BJ (cell line): ENCODE measurements around the gene IPO8. TPM values are rescaled to one million over a fixed set of nuclear protein-coding genes. Genes with fewer than 3 reads are reported as not detected.

Source experiments
- CTCF ChIA-PET: fragments of 350-600 bp; formaldehyde crosslinking; extraction: SDS; loops from one replicate; lab custom pipeline; 2021; ENCODE audit warnings: antibody characterized with exemption, inconsistent platforms; lab: Yijun Ruan, JAX
- POLR2A ChIA-PET: fragments of 300-600 bp; sonication (Branson Sonifier 250); formaldehyde crosslinking; extraction: SDS; loops from one replicate; lab custom pipeline; 2021; ENCODE audit warnings: antibody characterized with exemption; lab: Charles Lee
- DNase-seq: peaks from one replicate; pipeline ENCODE4 v3.0.0-alpha.2; 2011; ENCODE audit warnings: low read depth
- H3K27me3 ChIP-seq: 2 replicates; pipeline ENCODE4 v1.6.0; 2011; ENCODE audit warnings: low read length; ENCODE audit not compliant: control insufficient read depth, insufficient read depth
- H3K36me3 ChIP-seq: 2 replicates; pipeline ENCODE4 v1.5.1; 2011; ENCODE audit warnings: low read length; ENCODE audit not compliant: control insufficient read depth, insufficient read depth
- H3K4me3 ChIP-seq: 2 replicates; pipeline ENCODE4 v1.5.1; 2011; ENCODE audit warnings: low read depth, mild to moderate bottlenecking, control low read depth, low read length
- polyA plus RNA-seq: library from polyadenylated mRNA; depleted of rRNA; stranded (reverse); fragments of >200 nt; gene quantifications from 2 replicates; pipeline ENCODE4 v1.2.3, GENCODE V29; 2011
- TF ChIP-seq, protein P1 (sequence below): IDR thresholded peaks from 2 replicates; pipeline ENCODE4 v1.5.1; 2011; ENCODE audit warnings: low read depth, mild to moderate bottlenecking, control low read depth, inconsistent platforms, low read length, moderate library complexity; ENCODE audit not compliant: insufficient read depth

The IPO8 gene
- polyA plus RNA-seq, 1 experiment: 6.8 TPM

DNA sequence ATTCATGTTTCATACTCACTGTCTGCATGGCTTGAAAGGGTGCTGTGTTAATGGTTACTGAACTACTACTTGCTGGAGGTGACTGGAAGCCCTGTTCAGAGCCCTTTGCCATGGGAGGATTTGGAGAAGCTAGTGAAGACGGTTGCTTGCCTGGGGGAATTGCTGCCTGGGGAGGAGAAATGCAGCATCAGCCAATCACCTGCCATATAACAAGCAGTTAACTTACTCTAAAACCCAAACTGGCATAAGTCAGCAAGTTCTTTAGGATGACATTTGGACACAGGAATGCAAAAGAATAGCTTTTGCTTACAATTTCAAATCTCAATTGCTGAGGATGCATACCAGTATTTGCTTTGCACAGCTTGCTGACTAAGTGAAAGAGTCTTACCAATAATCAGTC lies 23.4 kb upstream of the IPO8 start:
- DNase-seq: peak; percentile 65
- TF ChIP-seq, protein P1, sequence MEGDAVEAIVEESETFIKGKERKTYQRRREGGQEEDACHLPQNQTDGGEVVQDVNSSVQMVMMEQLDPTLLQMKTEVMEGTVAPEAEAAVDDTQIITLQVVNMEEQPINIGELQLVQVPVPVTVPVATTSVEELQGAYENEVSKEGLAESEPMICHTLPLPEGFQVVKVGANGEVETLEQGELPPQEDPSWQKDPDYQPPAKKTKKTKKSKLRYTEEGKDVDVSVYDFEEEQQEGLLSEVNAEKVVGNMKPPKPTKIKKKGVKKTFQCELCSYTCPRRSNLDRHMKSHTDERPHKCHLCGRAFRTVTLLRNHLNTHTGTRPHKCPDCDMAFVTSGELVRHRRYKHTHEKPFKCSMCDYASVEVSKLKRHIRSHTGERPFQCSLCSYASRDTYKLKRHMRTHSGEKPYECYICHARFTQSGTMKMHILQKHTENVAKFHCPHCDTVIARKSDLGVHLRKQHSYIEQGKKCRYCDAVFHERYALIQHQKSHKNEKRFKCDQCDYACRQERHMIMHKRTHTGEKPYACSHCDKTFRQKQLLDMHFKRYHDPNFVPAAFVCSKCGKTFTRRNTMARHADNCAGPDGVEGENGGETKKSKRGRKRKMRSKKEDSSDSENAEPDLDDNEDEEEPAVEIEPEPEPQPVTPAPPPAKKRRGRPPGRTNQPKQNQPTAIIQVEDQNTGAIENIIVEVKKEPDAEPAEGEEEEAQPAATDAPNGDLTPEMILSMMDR: no peak
- no peak overlapping the region for H3K4me3 ChIP-seq
- H3K27me3 ChIP-seq: no peaks in the 10 kb centered on the region
- POLR2A ChIA-PET: no interaction called here
- CTCF ChIA-PET: interaction anchor here (1.2 kb wide), 1 partner anchor 9 kb away, joined by 3 read pairs; no protein-coding TSS in a partner anchor
- no peaks in the 10 kb centered on the region; the same call in 1 of the 2 replicates for H3K36me3 ChIP-seq

DNA sequence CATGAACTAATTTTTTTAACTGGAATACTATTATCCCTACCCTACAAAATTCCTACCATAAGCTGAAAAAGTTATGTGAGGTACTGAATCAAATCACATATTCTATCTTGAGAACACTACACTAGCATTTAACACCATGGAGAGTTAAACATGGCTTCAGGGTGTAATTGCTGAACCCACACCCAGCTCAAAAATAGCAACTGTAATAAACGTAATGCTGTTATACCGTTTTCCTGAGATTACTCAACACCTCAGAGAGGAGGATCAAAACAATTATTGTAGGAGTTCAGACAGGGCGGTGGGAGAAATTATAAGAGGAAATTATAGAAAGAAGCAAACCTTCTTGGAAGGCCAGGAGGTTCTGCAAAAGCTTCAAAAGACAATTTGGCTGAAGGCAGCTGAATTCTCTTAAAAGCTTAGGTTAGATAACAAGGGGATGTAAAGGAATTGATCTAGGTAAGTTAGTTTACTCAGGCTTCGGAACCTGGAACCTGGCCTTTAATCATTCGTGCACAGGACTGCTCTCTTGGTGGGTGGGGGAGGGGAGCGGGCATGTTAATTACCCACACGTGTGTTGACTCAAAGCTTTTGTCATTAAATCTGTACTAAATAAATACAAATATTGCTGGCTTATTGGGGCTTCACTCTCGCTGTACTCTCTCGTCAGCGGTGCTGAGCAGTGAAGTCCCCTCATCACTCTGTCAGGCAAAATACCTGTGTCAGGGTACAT lies 12.1 kb upstream of the IPO8 start:
- TF ChIP-seq, protein P1: no peak
- ChIA-PET CTCF (interaction anchor here (1.2 kb wide), 1 partner anchor 16 kb away, joined by 3 read pairs; no protein-coding TSS in a partner anchor), POLR2A (no interaction called here)

DNA sequence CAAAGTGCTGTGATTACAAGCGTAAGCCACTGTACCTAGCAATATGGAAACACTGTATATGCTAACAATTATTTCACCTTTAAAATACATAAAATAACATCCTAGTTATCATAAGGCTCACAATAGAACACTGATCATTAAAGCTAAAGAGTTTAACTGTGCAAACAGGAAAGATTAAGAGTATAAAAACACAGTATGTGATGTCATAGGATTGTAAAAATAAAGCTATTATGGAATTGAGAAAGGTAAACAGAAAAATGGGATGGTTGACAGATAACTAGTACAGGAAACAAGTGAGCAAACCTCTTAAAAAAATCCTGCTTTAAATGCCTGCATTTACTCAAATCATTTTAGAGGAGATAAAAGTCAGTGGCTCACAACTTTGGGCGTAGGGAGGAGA lies 10.8 kb upstream of the IPO8 start:
- no peak for DNase-seq
- TF ChIP-seq, protein P1: no peak
- ChIA-PET POLR2A (no interaction called here), CTCF (no interaction called here)
- peaks cover 3% of the 10 kb centered on the region for H3K36me3 ChIP-seq
- H3K4me3 ChIP-seq: no peak overlapping the region
- no peaks in the 10 kb centered on the region for H3K27me3 ChIP-seq

More for the DNA sequence above, 12.1 kb upstream of the IPO8 start:
- Histone ChIP-seq H3K4me3 (no peak overlapping the region), H3K36me3 (peaks cover 3% of the 10 kb centered on the region), H3K27me3 (no peaks in the 10 kb centered on the region)
- no peak for DNase-seq

DNA sequence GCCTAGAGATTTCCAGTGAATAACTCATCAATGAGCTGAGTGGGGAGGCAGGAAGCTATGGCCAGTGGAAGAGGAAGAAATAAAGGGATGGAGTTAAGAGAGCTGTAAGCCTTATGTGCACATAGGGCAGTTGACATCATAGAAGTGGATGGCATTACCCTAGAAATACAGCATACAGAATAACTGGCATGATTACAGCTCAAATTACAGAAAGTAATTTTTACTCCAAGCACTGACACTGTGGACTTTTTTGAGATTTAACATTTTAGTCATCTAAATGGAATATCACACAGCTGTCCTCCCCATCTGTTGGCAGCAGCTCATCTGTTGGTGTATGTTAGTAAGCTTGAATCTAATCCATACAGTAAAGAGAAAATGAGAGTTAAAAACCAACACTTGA lies 5.4 kb upstream of the IPO8 start:
- CTCF ChIA-PET: no interaction called here
- no peaks in the 10 kb centered on the region for H3K36me3 ChIP-seq
- H3K4me3 ChIP-seq: no peak overlapping the region
- POLR2A ChIA-PET: no interaction called here
- no peaks in the 10 kb centered on the region for H3K27me3 ChIP-seq
- TF ChIP-seq, protein P1: no peak
- no peak for DNase-seq

GRCh38 chr12:30700216-30700900 lies 4.7 kb upstream of the IPO8 start:
- DNase-seq: no peak
- Histone ChIP-seq H3K4me3 (no peak overlapping the region), H3K27me3 (no peaks in the 10 kb centered on the region), H3K36me3 (no peaks in the 10 kb centered on the region)
- ChIA-PET POLR2A (no interaction called here), CTCF (no interaction called here)
- TF ChIP-seq, protein P1: no peak
